PC-3 (cell line): ENCODE results near the gene AHDC1. TPM values are rescaled to one million over a fixed set of nuclear protein-coding genes. Genes with fewer than 3 reads are reported as not detected.
A peak's percentile ranks its signal among the peaks of the same experiment; 100 is the strongest.

Source experiments
- ATAC-seq: fragments of 200-7000 bp; cut with Tn5 transposase; 2 replicates; pipeline ENCODE4 v1.9.1; 2020; ENCODE audit warnings: mild to moderate bottlenecking, moderate library complexity
- BruUV-seq: library from RNA; stranded (reverse); fragments of 400-500 nt; replicated peaks from 2 replicates; lab custom pipeline; 2021; lab: Mats Ljungman, UMichigan
- CTCF ChIA-PET: fragments of 300-600 bp; sonication (Branson Sonifier 250); formaldehyde crosslinking; loops from one replicate; lab custom pipeline; 2022; ENCODE audit warnings: antibody characterized with exemption; lab: Charles Lee
- POLR2A ChIA-PET: fragments of 300-600 bp; sonication (Branson Sonifier 250); formaldehyde crosslinking; loops from one replicate; lab custom pipeline; 2022; ENCODE audit warnings: antibody characterized with exemption; ENCODE audit not compliant: unreplicated experiment; lab: Charles Lee
- DNase-seq: peaks from one replicate; pipeline ENCODE4 v3.0.0-alpha.2; 2015
- H2AFZ ChIP-seq: fragments of 300-600 bp; sonication (generic); 2 replicates; pipeline ENCODE4 v1.6.0; 2016; ENCODE audit warnings: antibody characterized with exemption, low read length
- H3F3A ChIP-seq: fragments of 300-600 bp; sonication (generic); one replicate; pipeline ENCODE4 v1.6.0; 2017; ENCODE audit warnings: antibody characterized with exemption, low read length, control low read depth, mild to moderate bottlenecking; ENCODE audit not compliant: unreplicated experiment
- H3K27ac ChIP-seq: fragments of 300-600 bp; sonication (generic); 2 replicates; pipeline ENCODE4 v1.5.1; 2016; ENCODE audit warnings: mild to moderate bottlenecking, low read length
- H3K27me3 ChIP-seq: fragments of 300-600 bp; sonication (generic); 2 replicates; pipeline ENCODE4 v1.6.1; 2016; ENCODE audit warnings: low read length, mixed read lengths
- H3K36me3 ChIP-seq: fragments of 300-600 bp; sonication (generic); 2 replicates; pipeline ENCODE4 v1.6.1; 2016; ENCODE audit warnings: low read depth, mixed run types, low read length, mixed read lengths
- H3K4me1 ChIP-seq: fragments of 300-600 bp; sonication (generic); 2 replicates; pipeline ENCODE4 v1.5.1; 2016; ENCODE audit warnings: low read length; ENCODE audit not compliant: insufficient read depth
- H3K4me2 ChIP-seq: fragments of 300-600 bp; sonication (generic); 2 replicates; pipeline ENCODE4 v1.6.0; 2016; ENCODE audit warnings: low read length
- H3K4me3 ChIP-seq: fragments of 300-600 bp; sonication (generic); 2 replicates; pipeline ENCODE4 v1.5.1; 2016; ENCODE audit warnings: mild to moderate bottlenecking, low read length, mixed read lengths
- H3K79me2 ChIP-seq: fragments of 300-600 bp; sonication (generic); 2 replicates; pipeline ENCODE4 v1.6.1; 2017; ENCODE audit warnings: low read length, mixed read lengths
- H3K9ac ChIP-seq: fragments of 300-600 bp; sonication (generic); 2 replicates; pipeline ENCODE4 v1.6.0; 2016; ENCODE audit warnings: mild to moderate bottlenecking, low read length
- H3K9me2 ChIP-seq: fragments of 300-600 bp; sonication (generic); replicated peaks from 2 replicates; pipeline ENCODE4 v1.6.1; 2016; ENCODE audit warnings: mixed run types, low read length, mixed read lengths
- H3K9me3 ChIP-seq: fragments of 300-600 bp; sonication (generic); 2 replicates; pipeline ENCODE4 v1.6.1; 2016; ENCODE audit warnings: low read length, mixed read lengths
- H4K20me1 ChIP-seq: fragments of 300-600 bp; sonication (generic); 2 replicates; pipeline ENCODE4 v1.6.1; 2016; ENCODE audit warnings: low read length, mixed read lengths
- EZH2 ChIP-seq: fragments of 300-600 bp; sonication (generic); IDR thresholded peaks from one replicate; pipeline ENCODE4 v1.6.1; 2017; ENCODE audit warnings: antibody characterized with exemption, mild to moderate bottlenecking, low read length; ENCODE audit not compliant: unreplicated experiment
- EZH2phosphoT487 ChIP-seq: fragments of 300-600 bp; sonication (generic); IDR thresholded peaks from 2 replicates; pipeline ENCODE4 v1.6.1; 2018; ENCODE audit warnings: mild to moderate bottlenecking, antibody characterized with exemption, low read length, borderline replicate concordance
- intact Hi-C: fragments of 100-400 bp; cut with micrococcal nuclease; formaldehyde crosslinking; loops from 2 replicates; pipeline ENCODE4 v1.9.0; 2023
- total RNA-seq: library from RNA; depleted of rRNA; stranded (reverse); fragments of >200 nt; gene quantifications from 2 replicates; pipeline ENCODE4 v1.2.3, GENCODE V29; 2014
- TF ChIP-seq, protein P1 (sequence below): fragments of 300-600 bp; sonication (generic); conservative IDR thresholded peaks from 2 replicates; pipeline ENCODE4 v1.5.1; 2017; ENCODE audit warnings: antibody characterized with exemption, low read depth, mild to moderate bottlenecking, low read length

Gene AHDC1
- total RNA-seq, 1 experiment from 2014 or later = 15.2 TPM

GRCh38 chr1:27521861-27522431 is 82.0 kb downstream of the AHDC1 start:
- H3K79me2 ChIP-seq = no peaks in the 10 kb centered on the region
- no peak overlapping the region for H3K4me3 ChIP-seq
- peak overlapping the region; percentile 64 for H3K4me2 ChIP-seq
- ChIA-PET POLR2A (no interaction called here), CTCF (interaction anchor here (0.6 kb wide), 1 partner anchor 84 kb away, joined by 3 read pairs; no protein-coding TSS in a partner anchor)
- H2AFZ ChIP-seq = peak overlapping the region; percentile 56; the same call in 1 of the 2 replicates
- H3K36me3 ChIP-seq = no peaks in the 10 kb centered on the region
- TF ChIP-seq EZH2 (no peak), EZH2phosphoT487 (no peak)
- TF ChIP-seq, protein P1, sequence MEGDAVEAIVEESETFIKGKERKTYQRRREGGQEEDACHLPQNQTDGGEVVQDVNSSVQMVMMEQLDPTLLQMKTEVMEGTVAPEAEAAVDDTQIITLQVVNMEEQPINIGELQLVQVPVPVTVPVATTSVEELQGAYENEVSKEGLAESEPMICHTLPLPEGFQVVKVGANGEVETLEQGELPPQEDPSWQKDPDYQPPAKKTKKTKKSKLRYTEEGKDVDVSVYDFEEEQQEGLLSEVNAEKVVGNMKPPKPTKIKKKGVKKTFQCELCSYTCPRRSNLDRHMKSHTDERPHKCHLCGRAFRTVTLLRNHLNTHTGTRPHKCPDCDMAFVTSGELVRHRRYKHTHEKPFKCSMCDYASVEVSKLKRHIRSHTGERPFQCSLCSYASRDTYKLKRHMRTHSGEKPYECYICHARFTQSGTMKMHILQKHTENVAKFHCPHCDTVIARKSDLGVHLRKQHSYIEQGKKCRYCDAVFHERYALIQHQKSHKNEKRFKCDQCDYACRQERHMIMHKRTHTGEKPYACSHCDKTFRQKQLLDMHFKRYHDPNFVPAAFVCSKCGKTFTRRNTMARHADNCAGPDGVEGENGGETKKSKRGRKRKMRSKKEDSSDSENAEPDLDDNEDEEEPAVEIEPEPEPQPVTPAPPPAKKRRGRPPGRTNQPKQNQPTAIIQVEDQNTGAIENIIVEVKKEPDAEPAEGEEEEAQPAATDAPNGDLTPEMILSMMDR = no peak
- no peaks in the 10 kb centered on the region for H3K27me3 ChIP-seq
- ATAC-seq (no peak), DNase-seq (no peak)
- intact Hi-C loops = loop anchor here (5.0 kb wide), 1 partner anchor 45 kb away; no protein-coding TSS in a partner anchor
- no peaks in the 10 kb centered on the region for H3K9me2 ChIP-seq
- H3K4me1 ChIP-seq = peaks cover 32% of the 10 kb centered on the region
- no peaks in the 10 kb centered on the region for H4K20me1 ChIP-seq
- H3K9ac ChIP-seq = 0 out of 2 replicates have a peak overlapping the region, but pooled peaks have one; percentile 57
- H3F3A ChIP-seq = no peaks in the 10 kb centered on the region
- BruUV-seq = no TSS peak
- H3K27ac ChIP-seq = peak overlapping the region; percentile 48
- no peaks in the 10 kb centered on the region for H3K9me3 ChIP-seq

DNA sequence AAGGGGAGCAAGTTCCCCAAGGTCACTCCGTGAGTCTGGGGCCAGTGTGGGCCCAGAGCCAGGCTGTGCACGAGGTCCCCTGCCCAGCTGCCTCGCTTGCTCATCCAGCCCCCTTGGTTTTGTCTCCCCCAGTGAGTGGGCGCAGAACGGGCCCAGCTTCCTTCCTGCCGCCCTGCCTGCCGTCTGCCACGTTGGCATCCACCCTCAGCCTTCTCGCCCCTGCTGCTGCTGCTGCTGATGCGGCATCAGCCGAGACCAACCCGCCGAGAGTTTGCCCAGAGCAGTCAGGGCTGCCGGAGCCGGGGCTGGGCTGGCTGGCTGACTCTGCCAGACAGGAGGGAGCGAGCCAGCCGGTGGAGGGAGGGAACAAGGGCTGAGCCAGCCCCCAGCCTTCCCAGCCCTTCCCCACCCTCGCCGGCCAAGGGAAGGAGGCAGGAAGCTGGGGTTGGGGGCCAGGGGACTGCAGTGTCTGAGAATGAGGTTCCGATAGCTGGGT is 82.6 kb downstream of the AHDC1 start:
- CTCF ChIA-PET = no interaction called here

More for the DNA sequence above, 82.6 kb downstream of the AHDC1 start:
- Histone ChIP-seq H3K9me2 (no peaks in the 10 kb centered on the region), H3K79me2 (no peaks in the 10 kb centered on the region), H3K4me1 (peaks cover 32% of the 10 kb centered on the region), H3K4me3 (no peak overlapping the region), H2AFZ (no peak overlapping the region), H3K9me3 (no peaks in the 10 kb centered on the region), H3K36me3 (no peaks in the 10 kb centered on the region), H3K27me3 (no peaks in the 10 kb centered on the region), H4K20me1 (no peaks in the 10 kb centered on the region), H3K27ac (no peak overlapping the region), H3K9ac (no peak overlapping the region), H3K4me2 (no peak overlapping the region), H3F3A (no peaks in the 10 kb centered on the region)
- no peak for TF ChIP-seq EZH2
- no peak for TF ChIP-seq EZH2phosphoT487
- TF ChIP-seq, protein P1 = no peak
- POLR2A ChIA-PET = no interaction called here
- DNase-seq = no peak
- no peak for ATAC-seq
- intact Hi-C loops = loop anchor here (5.0 kb wide), 1 partner anchor 46 kb away; no protein-coding TSS in a partner anchor
- BruUV-seq = no TSS peak
